Endothelial cell of umbilical vein (primary cell): ENCODE results near the gene PROCA1. TPM values are rescaled to one million over a fixed set of nuclear protein-coding genes. Genes with fewer than 3 reads are reported as not detected.

Experiments used
- BruUV-seq: library from RNA; stranded (reverse); fragments of 400-500 nt; replicated peaks from 2 replicates; lab custom pipeline; 2021; lab: Mats Ljungman, UMichigan
- CTCF ChIA-PET: fragments of 300-600, 350-600 bp; sonication (Branson Sonifier 250); formaldehyde crosslinking; loops from one replicate; lab custom pipeline; 2021; ENCODE audit warnings: antibody characterized with exemption, inconsistent platforms; lab: Charles Lee
- POLR2A ChIA-PET: fragments of 300-600, 350-600 bp; sonication (Branson Sonifier 250); formaldehyde crosslinking; loops from one replicate; lab custom pipeline; 2021; ENCODE audit warnings: antibody characterized with exemption, inconsistent platforms; lab: Charles Lee
- DNase-seq: peaks from one replicate; pipeline ENCODE4 v3.0.0-alpha.2; 2011; ENCODE audit warnings: low read depth, low spot score
- FAIRE-seq: peaks from 2 replicates; lab custom pipeline; 2011; peaks lifted over from hg19 to GRCh38; lab: Jason Lieb, UNC
- H2AFZ ChIP-seq: 2 replicates; pipeline ENCODE4 v1.6.0; 2012; ENCODE audit warnings: low read depth, low read length, control low read depth, inconsistent platforms
- H3K27ac ChIP-seq: 2 replicates; pipeline ENCODE4 v1.5.1; 2011; ENCODE audit warnings: low read depth, mild to moderate bottlenecking, control low read depth, low read length, moderate library complexity; ENCODE audit not compliant: insufficient read depth
- H3K27me3 ChIP-seq, 2 experiments: 2 replicates each; pipeline versions ENCODE4 v1.6.0 to v1.6.1; 2011; ENCODE audit warnings: low read length in 2 of 2, mixed read lengths in 1 of 2; ENCODE audit not compliant: control insufficient read depth in 2 of 2, insufficient read depth in 2 of 2
- H3K36me3 ChIP-seq, 2 experiments: 2 replicates in 1 of 2; 3 replicates in 1 of 2; pipeline ENCODE4 v1.5.1; 2011; ENCODE audit warnings: low read length in 2 of 2, mild to moderate bottlenecking in 1 of 2, moderate library complexity in 1 of 2; ENCODE audit not compliant: control insufficient read depth in 2 of 2, insufficient read depth in 2 of 2; ENCODE audit errors: extremely low read depth in 1 of 2
- H3K4me1 ChIP-seq: 3 replicates; pipeline ENCODE4 v1.5.1; 2011; ENCODE audit warnings: mild to moderate bottlenecking, low read length; ENCODE audit not compliant: control insufficient read depth, insufficient read depth; ENCODE audit errors: extremely low read depth
- H3K4me2 ChIP-seq: 2 replicates; pipeline ENCODE4 v1.6.1; 2011; ENCODE audit warnings: low read length, control low read depth, mixed read lengths; ENCODE audit not compliant: insufficient read depth
- H3K4me3 ChIP-seq, 3 experiments: fragments of 200-600 bp in 1 of 3; sonication (generic), shearing (Covaris generic) in 1 of 3; replicated peaks in 1 of 3; 2 replicates each; pipeline ENCODE4 v1.5.1; 2011 to 2016; ENCODE audit warnings: control low read depth in 3 of 3, low read length in 3 of 3, mild to moderate bottlenecking in 2 of 3, inconsistent platforms in 1 of 3, low read depth in 1 of 3, moderate library complexity in 1 of 3; ENCODE audit not compliant: insufficient read depth in 1 of 3
- H3K79me2 ChIP-seq: 2 replicates; pipeline ENCODE4 v1.6.0; 2012; ENCODE audit warnings: low read length, inconsistent platforms; ENCODE audit not compliant: control insufficient read depth, insufficient read depth
- H3K9ac ChIP-seq: replicated peaks from 2 replicates; pipeline ENCODE3; 2011; ENCODE audit warnings: low read length, control low read depth; ENCODE audit not compliant: insufficient read depth; ENCODE audit errors: extremely low read depth
- H3K9me1 ChIP-seq: replicated peaks from 3 replicates; pipeline ENCODE4 v1.6.0; 2011; ENCODE audit warnings: mild to moderate bottlenecking, low read length; ENCODE audit not compliant: control insufficient read depth, insufficient read depth; ENCODE audit errors: extremely low read depth
- H3K9me3 ChIP-seq: replicated peaks from 2 replicates; pipeline ENCODE4 v1.5.1; 2012; ENCODE audit warnings: low read length, inconsistent platforms; ENCODE audit not compliant: control insufficient read depth, insufficient read depth
- H4K20me1 ChIP-seq: replicated peaks from 2 replicates; pipeline ENCODE3; 2011; ENCODE audit warnings: mild to moderate bottlenecking, low read length; ENCODE audit not compliant: control insufficient read depth, insufficient read depth; ENCODE audit errors: extremely low read depth
- CTCF ChIP-seq, 2 donors: IDR thresholded peaks; 1 replicate in 1 of 2; 2 replicates in 1 of 2; pipeline ENCODE4 v1.5.1; 2011; ENCODE audit warnings: low read length in 2 of 2, mild to moderate bottlenecking in 2 of 2, moderate library complexity in 2 of 2, control low read depth in 1 of 2, inconsistent platforms in 1 of 2, low read depth in 1 of 2; ENCODE audit not compliant: insufficient read depth in 1 of 2; ENCODE audit errors: extremely low read depth in 1 of 2
- FOS ChIP-seq: IDR thresholded peaks from 2 replicates; pipeline ENCODE4 v1.6.1; 2011; ENCODE audit warnings: mild to moderate bottlenecking, low read length, moderate library complexity, borderline replicate concordance; ENCODE audit not compliant: insufficient read depth
- MYC ChIP-seq: IDR thresholded peaks from one replicate; pipeline ENCODE4 v1.6.1; 2011; ENCODE audit warnings: mild to moderate bottlenecking, low read depth, low read length
- POLR2A ChIP-seq: IDR thresholded peaks from 2 replicates; pipeline ENCODE4 v1.6.1; 2012; ENCODE audit warnings: low read depth, mild to moderate bottlenecking, control low read depth, low read length
- dilution Hi-C: fragments of 300-500 bp; cut with MboI; formaldehyde crosslinking; loops from one replicate; pipeline ENCODE4 v1.15.0; 2019; ENCODE audit warnings: low sequenced_read_pairs; ENCODE audit not compliant: extremely low pct_ligation_motif_present
- intact Hi-C: fragments of 100-400 bp; cut with micrococcal nuclease; formaldehyde crosslinking; loops from one replicate; pipeline ENCODE4 v1.10.0; 2022
- polyA plus RNA-seq, 4 experiments: library from polyadenylated mRNA; depleted of rRNA in 3 of 4; stranded (reverse) in 3 of 4; unstranded in 1 of 4; fragments of >200 nt; gene quantifications; 2 replicates each; pipeline versions ENCODE4 v1.2.1 to v1.2.3, GENCODE V29; 2011 to 2012; ENCODE audit warnings: missing spikeins in 1 of 4
- total RNA-seq: library from RNA; stranded (reverse); gene quantifications from 2 replicates; pipeline ENCODE4 v1.2.3, GENCODE V29; 2021

PROCA1 gene
- total and polyA plus RNA-seq, 2 donors (not counting 3 experiments of a cell fraction or from before 2014, with no cell fraction given), result 2.0 to 2.1 TPM

GRCh38 chr17:28716740-28717577, 5.3 kb upstream of the PROCA1 start:
- dilution Hi-C loops (no loop called here), intact Hi-C loops (loop anchor here (5.0 kb wide), 2 partner anchors 70 to 95 kb away; partner anchors contain the start of gene BLTP2)
- ChIA-PET POLR2A (no interaction called here), CTCF (no interaction called here)
- Histone ChIP-seq H3K4me1 (peaks cover 28% of the 10 kb centered on the region), H3K4me2 (peak overlapping the region; percentile 72), H3K4me3 (peak overlapping the region; percentile 19 to 60 (median 44)), H3K9ac (peak overlapping the region; percentile 65), H3K27ac (peak overlapping the region; percentile 76), H2AFZ (peak overlapping the region; percentile 69), H3K9me1 (no peaks in the 10 kb centered on the region), H3K79me2 (peaks cover 27% of the 10 kb centered on the region), H4K20me1 (no peaks in the 10 kb centered on the region), H3K36me3 (peaks cover 3 to 11% of the 10 kb centered on the region in 2 experiments), H3K27me3 (no peaks in the 10 kb centered on the region), H3K9me3 (no peaks in the 10 kb centered on the region)
- TSS peak; percentile 25 for BruUV-seq
- DNase-seq (peak; percentile 30), FAIRE-seq (no peak)
- peak; percentile 7 for TF ChIP-seq POLR2A
- TF ChIP-seq FOS, result no peak

DNA sequence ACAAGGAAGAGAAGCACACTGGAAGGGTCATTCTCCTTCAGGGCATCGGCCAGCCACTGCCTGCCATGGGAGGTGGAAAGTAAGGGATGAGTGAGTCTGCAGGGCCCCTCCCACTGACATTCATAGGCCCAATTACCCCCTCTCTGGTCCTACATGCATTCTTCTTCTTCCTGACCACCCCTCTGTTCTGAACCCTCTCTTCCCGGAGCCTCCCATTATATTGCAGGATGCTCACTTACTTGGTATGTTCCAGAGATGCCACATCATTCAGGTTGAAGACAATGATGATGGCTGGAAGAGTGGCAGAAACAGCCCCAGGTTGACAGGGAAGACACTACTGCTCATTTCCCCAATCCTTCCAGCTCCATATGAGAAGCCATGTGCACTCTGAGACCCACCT, 3.5 kb upstream of the PROCA1 start:
- Histone ChIP-seq H3K4me1 (peaks cover 24% of the 10 kb centered on the region), H3K27ac (no peak overlapping the region), H3K4me2 (no peak overlapping the region), H3K36me3 (peaks cover 0 to 11% of the 10 kb centered on the region in 2 experiments), H3K4me3 (no peak overlapping the region), H4K20me1 (no peaks in the 10 kb centered on the region), H3K9me1 (no peaks in the 10 kb centered on the region), H2AFZ (no peak overlapping the region), H3K9me3 (no peaks in the 10 kb centered on the region), H3K79me2 (peaks cover 10% of the 10 kb centered on the region), H3K27me3 (no peaks in the 10 kb centered on the region), H3K9ac (no peak overlapping the region)
- intact Hi-C loops (loop anchor here (5.0 kb wide), 2 partner anchors 68 to 97 kb away; partner anchors contain the start of gene BLTP2), dilution Hi-C loops (no loop called here)
- no TSS peak for BruUV-seq
- FAIRE-seq (no peak), DNase-seq (no peak)
- CTCF ChIA-PET, result interaction anchor here (1.3 kb wide), 1 partner anchor 35 kb away, joined by 3 read pairs; no protein-coding TSS in a partner anchor
- POLR2A ChIA-PET, result no interaction called here
- no peak for TF ChIP-seq MYC
- no peak for TF ChIP-seq CTCF (IDR thresholded peaks at IDR 0.05; ENCODE audit: extremely low read depth in 1 of 2, insufficient read depth in 1 of 2, low read depth in 1 of 2, low read length in 2 of 2)
- TF ChIP-seq POLR2A, result no peak
